HCT116 (cell line): ENCODE measurements around the gene STIM2. TPM values are rescaled to one million over a fixed set of nuclear protein-coding genes. Genes with fewer than 3 reads are reported as not detected.

ENCODE experiments used
- ATAC-seq: fragments of 200-7000 bp; cut with Tn5 transposase; 2 replicates; pipeline ENCODE4 v1.9.1; 2020; ENCODE audit warnings: mild to moderate bottlenecking, moderate library complexity
- BruUV-seq: library from RNA; stranded (reverse); fragments of 400-500 nt; replicated peaks from 2 replicates; lab custom pipeline; 2021; lab: Mats Ljungman, UMichigan
- CTCF ChIA-PET: fragments of 300-600 bp; sonication (Branson Sonifier 250); formaldehyde crosslinking; loops from one replicate; lab custom pipeline; 2021; ENCODE audit warnings: antibody characterized with exemption; lab: Charles Lee
- POLR2A ChIA-PET: fragments of 300-600, 350-600 bp; sonication (Branson Sonifier 250); formaldehyde crosslinking; loops from one replicate; lab custom pipeline; 2021; ENCODE audit warnings: antibody characterized with exemption; lab: Charles Lee
- RAD21 ChIA-PET, 2 experiments: fragments of 300-600 bp; sonication (Branson Sonifier 250); formaldehyde crosslinking; loops; one replicate each; lab custom pipeline; 2023; ENCODE audit warnings: low total read pairs in 2 of 2; ENCODE audit not compliant: uncharacterized antibody in 2 of 2, unreplicated experiment in 2 of 2, low non-redundant PET in 1 of 2; lab: Charles Lee
- DNase-seq: peaks from one replicate; pipeline ENCODE4 v3.0.0-alpha.2; 2010; ENCODE audit warnings: low read depth, low spot score
- H2AFZ ChIP-seq: fragments of 200-600 bp; shearing (Covaris generic), sonication (generic); 2 replicates; pipeline ENCODE4 v1.6.1; 2017; ENCODE audit warnings: low read depth, mixed run types, mixed read lengths, antibody characterized with exemption, low read length; ENCODE audit not compliant: poor library complexity, severe bottlenecking
- H3K27ac ChIP-seq: 2 replicates; pipeline ENCODE4 v1.5.1; 2012; ENCODE audit warnings: low read depth, low read length
- H3K27me3 ChIP-seq: fragments of 200-600 bp; sonication (generic); 2 replicates; pipeline ENCODE4 v1.6.1; 2016; ENCODE audit warnings: mixed run types, low read length, mixed read lengths; ENCODE audit not compliant: insufficient read depth
- H3K36me3 ChIP-seq, 2 experiments: fragments of 200-500 bp in 1 of 2; fragments of 200-600 bp in 1 of 2; sonication (Bioruptor generic) in 1 of 2; sonication (generic) in 1 of 2; 2 replicates each; pipeline versions ENCODE4 v1.5.1 to v1.6.1; 2014 to 2016; ENCODE audit warnings: low read length in 2 of 2, inconsistent platforms in 1 of 2, mixed read lengths in 1 of 2, mixed run types in 1 of 2; ENCODE audit not compliant: insufficient read depth in 2 of 2, control insufficient read depth in 1 of 2
- H3K4me1 ChIP-seq, 2 experiments: fragments of 200-600 bp in 1 of 2; sonication (generic) in 1 of 2; 2 replicates each; pipeline versions ENCODE4 v1.5.1 to v1.6.1; 2012 to 2017; ENCODE audit warnings: low read length in 2 of 2, inconsistent platforms in 1 of 2, mild to moderate bottlenecking in 1 of 2, mixed read lengths in 1 of 2, mixed run types in 1 of 2, moderate library complexity in 1 of 2; ENCODE audit not compliant: insufficient read depth in 2 of 2, control insufficient read depth in 1 of 2
- H3K4me2 ChIP-seq: fragments of 200-600 bp; sonication (generic); 2 replicates; pipeline ENCODE4 v1.6.1; 2017; ENCODE audit warnings: mixed run types, low read length, mixed read lengths
- H3K4me3 ChIP-seq, 2 experiments: fragments of 200-600 bp in 1 of 2; sonication (generic) in 1 of 2; replicated peaks in 1 of 2; 2 replicates each; pipeline ENCODE4 v1.5.1; 2011 to 2016; ENCODE audit warnings: low read length in 2 of 2, control low read depth in 1 of 2, low read depth in 1 of 2, mild to moderate bottlenecking in 1 of 2, mixed read lengths in 1 of 2, mixed run types in 1 of 2
- H3K79me2 ChIP-seq: fragments of 200-600 bp; sonication (generic); 2 replicates; pipeline ENCODE4 v1.6.1; 2017; ENCODE audit warnings: mild to moderate bottlenecking, mixed run types, low read length, moderate library complexity, mixed read lengths; ENCODE audit not compliant: insufficient read depth
- H3K9ac ChIP-seq: fragments of 200-600 bp; sonication (generic); 2 replicates; pipeline ENCODE4 v1.6.1; 2016; ENCODE audit warnings: low read length, mixed read lengths
- H3K9me2 ChIP-seq: fragments of 200-600 bp; sonication (generic), shearing (Covaris generic); 2 replicates; pipeline ENCODE4 v1.6.1; 2017; ENCODE audit warnings: mixed run types, mild to moderate bottlenecking, moderate library complexity; ENCODE audit not compliant: insufficient read depth
- H3K9me3 ChIP-seq, 2 experiments: fragments of 200-500 bp in 1 of 2; fragments of 200-600 bp in 1 of 2; sonication (Bioruptor generic) in 1 of 2; sonication (generic) in 1 of 2; 2 replicates each; pipeline ENCODE4 v1.6.1; 2014 to 2017; ENCODE audit warnings: low read length in 2 of 2, mixed read lengths in 2 of 2, inconsistent platforms in 1 of 2, low read depth in 1 of 2, mild to moderate bottlenecking in 1 of 2, mixed run types in 1 of 2, moderate library complexity in 1 of 2; ENCODE audit not compliant: control insufficient read depth in 1 of 2, insufficient read depth in 1 of 2
- H4K20me1 ChIP-seq: fragments of 200-600 bp; sonication (generic), shearing (Covaris generic); 2 replicates; pipeline ENCODE4 v1.6.1; 2017; ENCODE audit warnings: mixed run types, mild to moderate bottlenecking, moderate library complexity; ENCODE audit not compliant: insufficient read depth
- CBX3 ChIP-seq: IDR thresholded peaks from 2 replicates; pipeline ENCODE4 v1.6.1; 2012; ENCODE audit warnings: low read depth
- EGR1 ChIP-seq: IDR thresholded peaks from 2 replicates; pipeline ENCODE4 v1.6.1; 2012; ENCODE audit warnings: low read depth
- ELF1 ChIP-seq: IDR thresholded peaks from 2 replicates; pipeline ENCODE4 v1.6.1; 2012; ENCODE audit warnings: low read depth, borderline replicate concordance
- FOSL1 ChIP-seq: IDR thresholded peaks from 2 replicates; pipeline ENCODE4 v1.6.1; 2012; ENCODE audit warnings: low read depth
- JUND ChIP-seq: IDR thresholded peaks from 2 replicates; pipeline ENCODE4 v1.6.1; 2012
- MAX ChIP-seq: IDR thresholded peaks from 2 replicates; pipeline ENCODE4 v1.6.1; 2012
- RAD21 ChIP-seq: IDR thresholded peaks from 2 replicates; pipeline ENCODE4 v1.6.1; 2012; ENCODE audit warnings: low read depth, mild to moderate bottlenecking
- SIN3A ChIP-seq: IDR thresholded peaks from 2 replicates; pipeline ENCODE4 v1.6.1; 2012; ENCODE audit warnings: low read depth
- SP1 ChIP-seq: IDR thresholded peaks from 2 replicates; pipeline ENCODE4 v1.6.1; 2012; ENCODE audit warnings: low read depth
- SRF ChIP-seq: IDR thresholded peaks from 2 replicates; pipeline ENCODE4 v1.6.1; 2012; ENCODE audit warnings: low read depth
- YY1 ChIP-seq: IDR thresholded peaks from 2 replicates; pipeline ENCODE4 v1.6.1; 2011; ENCODE audit warnings: low read length, low read depth, moderate library complexity, mild to moderate bottlenecking; ENCODE audit not compliant: insufficient replicate concordance; ENCODE audit errors: extremely low read depth
- ZFX ChIP-seq: fragments of 450-650 bp; IDR thresholded peaks from 2 replicates; pipeline ENCODE4 v1.6.1; 2017
- ZNF274 ChIP-seq: fragments of 200-500 bp; sonication (Bioruptor generic); IDR thresholded peaks from 2 replicates; pipeline ENCODE4 v1.6.1; 2014; ENCODE audit warnings: mild to moderate bottlenecking, low read depth, low read length, inconsistent platforms
- intact Hi-C: fragments of 100-400 bp; cut with micrococcal nuclease; formaldehyde crosslinking; loops from 2 replicates; pipeline ENCODE4 v1.10.0; 2022
- total RNA-seq: library from RNA; stranded (reverse); gene quantifications from one replicate; pipeline ENCODE4 v1.2.1, GENCODE V29; 2021; ENCODE audit not compliant: unreplicated experiment
- TF ChIP-seq, protein P1 (sequence below): IDR thresholded peaks from 2 replicates; pipeline ENCODE4 v1.6.1; 2011; ENCODE audit warnings: mild to moderate bottlenecking, low read length, moderate library complexity; ENCODE audit not compliant: insufficient replicate concordance; ENCODE audit errors: extremely low read depth
- TF ChIP-seq, protein P2 (sequence below), 3 experiments: fragments of 200-600 bp in 1 of 3; sonication (generic) in 1 of 3; IDR thresholded peaks in 2 of 3; conservative IDR thresholded peaks in 1 of 3; 2 replicates each; pipeline ENCODE4 v1.5.1; 2012 to 2017; ENCODE audit warnings: low read depth in 2 of 3, low read length in 2 of 3, antibody characterized with exemption in 1 of 3, borderline replicate concordance in 1 of 3, control low read depth in 1 of 3, mild to moderate bottlenecking in 1 of 3, mixed read lengths in 1 of 3, mixed run types in 1 of 3, moderate library complexity in 1 of 3; ENCODE audit not compliant: insufficient read depth in 1 of 3

The STIM2 gene
- total RNA-seq, 1 experiment from 2014 or later, result 65.9 TPM

- intact Hi-C loops, result no loop called here
- no peak for DNase-seq
- Histone ChIP-seq H3K27ac (no peak overlapping the region), H3K4me2 (no peak overlapping the region), H4K20me1 (no peaks in the 10 kb centered on the region), H3K36me3 (no peaks in the 10 kb centered on the region), H3K9ac (no peak overlapping the region), H3K4me1 (peaks cover 0 to 3% of the 10 kb centered on the region in 2 experiments; a peak in 1 of 4 replicates), H3K27me3 (no peaks in the 10 kb centered on the region), H3K4me3 (no peak overlapping the region), H3K9me3 (no peaks in the 10 kb centered on the region), H3K79me2 (no peaks in the 10 kb centered on the region), H3K9me2 (no peaks in the 10 kb centered on the region), H2AFZ (no peak overlapping the region)
- no peak for TF ChIP-seq SP1
- TF ChIP-seq ZNF274, result no peak
- TF ChIP-seq FOSL1, result no peak
- no peak for TF ChIP-seq MAX
- TF ChIP-seq CBX3, result no peak
- TF ChIP-seq RAD21, result no peak
- no peak for TF ChIP-seq SRF
- TF ChIP-seq SIN3A, result no peak
- TF ChIP-seq JUND, result no peak
- no TSS peak for BruUV-seq
- ChIA-PET CTCF (interaction anchor here (0.7 kb wide), 1 partner anchor 172 kb away, joined by 3 read pairs; no protein-coding TSS in a partner anchor), POLR2A (no interaction called here), RAD21 (no interaction called here)
- no peak for ATAC-seq
Measured at GRCh38 chr4:26837993-26838842, 22.4 kb upstream of the STIM2 start.

- Histone ChIP-seq H3K79me2 (no peaks in the 10 kb centered on the region), H4K20me1 (no peaks in the 10 kb centered on the region), H3K4me2 (no peak overlapping the region), H3K27me3 (no peaks in the 10 kb centered on the region), H3K4me3 (no peak overlapping the region), H3K9ac (no peak overlapping the region), H3K9me2 (no peaks in the 10 kb centered on the region), H2AFZ (no peak overlapping the region), H3K27ac (no peak overlapping the region), H3K36me3 (no peaks in the 10 kb centered on the region), H3K4me1 (peaks cover 0 to 3% of the 10 kb centered on the region in 2 experiments; a peak in 1 of 4 replicates), H3K9me3 (no peaks in the 10 kb centered on the region)
- ChIA-PET CTCF (interaction anchor here (0.7 kb wide), 1 partner anchor 172 kb away, joined by 3 read pairs; no protein-coding TSS in a partner anchor), POLR2A (no interaction called here), RAD21 (no interaction called here)
- DNase-seq (no peak), ATAC-seq (no peak)
- BruUV-seq, result no TSS peak
- intact Hi-C loops, result no loop called here
- no peak for TF ChIP-seq SIN3A
- TF ChIP-seq YY1, result no peak
- no peak for TF ChIP-seq ZFX
- no peak for TF ChIP-seq EGR1
- no peak for TF ChIP-seq ELF1
- TF ChIP-seq, protein P1, sequence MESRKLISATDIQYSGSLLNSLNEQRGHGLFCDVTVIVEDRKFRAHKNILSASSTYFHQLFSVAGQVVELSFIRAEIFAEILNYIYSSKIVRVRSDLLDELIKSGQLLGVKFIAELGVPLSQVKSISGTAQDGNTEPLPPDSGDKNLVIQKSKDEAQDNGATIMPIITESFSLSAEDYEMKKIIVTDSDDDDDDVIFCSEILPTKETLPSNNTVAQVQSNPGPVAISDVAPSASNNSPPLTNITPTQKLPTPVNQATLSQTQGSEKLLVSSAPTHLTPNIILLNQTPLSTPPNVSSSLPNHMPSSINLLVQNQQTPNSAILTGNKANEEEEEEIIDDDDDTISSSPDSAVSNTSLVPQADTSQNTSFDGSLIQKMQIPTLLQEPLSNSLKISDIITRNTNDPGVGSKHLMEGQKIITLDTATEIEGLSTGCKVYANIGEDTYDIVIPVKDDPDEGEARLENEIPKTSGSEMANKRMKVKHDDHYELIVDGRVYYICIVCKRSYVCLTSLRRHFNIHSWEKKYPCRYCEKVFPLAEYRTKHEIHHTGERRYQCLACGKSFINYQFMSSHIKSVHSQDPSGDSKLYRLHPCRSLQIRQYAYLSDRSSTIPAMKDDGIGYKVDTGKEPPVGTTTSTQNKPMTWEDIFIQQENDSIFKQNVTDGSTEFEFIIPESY, result no peak
- TF ChIP-seq ZNF274, result no peak
- TF ChIP-seq, protein P2, sequence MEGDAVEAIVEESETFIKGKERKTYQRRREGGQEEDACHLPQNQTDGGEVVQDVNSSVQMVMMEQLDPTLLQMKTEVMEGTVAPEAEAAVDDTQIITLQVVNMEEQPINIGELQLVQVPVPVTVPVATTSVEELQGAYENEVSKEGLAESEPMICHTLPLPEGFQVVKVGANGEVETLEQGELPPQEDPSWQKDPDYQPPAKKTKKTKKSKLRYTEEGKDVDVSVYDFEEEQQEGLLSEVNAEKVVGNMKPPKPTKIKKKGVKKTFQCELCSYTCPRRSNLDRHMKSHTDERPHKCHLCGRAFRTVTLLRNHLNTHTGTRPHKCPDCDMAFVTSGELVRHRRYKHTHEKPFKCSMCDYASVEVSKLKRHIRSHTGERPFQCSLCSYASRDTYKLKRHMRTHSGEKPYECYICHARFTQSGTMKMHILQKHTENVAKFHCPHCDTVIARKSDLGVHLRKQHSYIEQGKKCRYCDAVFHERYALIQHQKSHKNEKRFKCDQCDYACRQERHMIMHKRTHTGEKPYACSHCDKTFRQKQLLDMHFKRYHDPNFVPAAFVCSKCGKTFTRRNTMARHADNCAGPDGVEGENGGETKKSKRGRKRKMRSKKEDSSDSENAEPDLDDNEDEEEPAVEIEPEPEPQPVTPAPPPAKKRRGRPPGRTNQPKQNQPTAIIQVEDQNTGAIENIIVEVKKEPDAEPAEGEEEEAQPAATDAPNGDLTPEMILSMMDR (IDR thresholded peaks at IDR 0.05 in 2 of 3, conservative IDR thresholded peaks at IDR 0.05 in 1 of 3; ENCODE audit: borderline replicate concordance in 1 of 3, insufficient read depth in 1 of 3, low read depth in 2 of 3, low read length in 2 of 3), result no peak
Measured at GRCh38 chr4:26839016-26839415, 21.6 kb upstream of the STIM2 start.
